Esophagus squamous epithelium (tissue), 4 donors: ENCODE results near the gene P2RX2.

Experiments used
- POLR2A ChIP-seq, 4 donors: fragments of 450-650 bp; IDR thresholded peaks; one replicate each; pipeline ENCODE4 v1.6.1; 2017; ENCODE audit warnings: antibody characterized with exemption in 4 of 4, mild to moderate bottlenecking in 4 of 4, moderate library complexity in 3 of 4
- TF ChIP-seq, protein P1 (sequence below), 6 experiments: fragments of 450-650 bp in 4 of 6; fragments of 200-600 bp in 2 of 6; sonication (generic) in 2 of 6; IDR thresholded peaks; one replicate each; pipeline ENCODE4 v1.5.1; 2016 to 2019; ENCODE audit warnings: antibody characterized with exemption in 6 of 6, mild to moderate bottlenecking in 4 of 6, moderate library complexity in 4 of 6

DNA sequence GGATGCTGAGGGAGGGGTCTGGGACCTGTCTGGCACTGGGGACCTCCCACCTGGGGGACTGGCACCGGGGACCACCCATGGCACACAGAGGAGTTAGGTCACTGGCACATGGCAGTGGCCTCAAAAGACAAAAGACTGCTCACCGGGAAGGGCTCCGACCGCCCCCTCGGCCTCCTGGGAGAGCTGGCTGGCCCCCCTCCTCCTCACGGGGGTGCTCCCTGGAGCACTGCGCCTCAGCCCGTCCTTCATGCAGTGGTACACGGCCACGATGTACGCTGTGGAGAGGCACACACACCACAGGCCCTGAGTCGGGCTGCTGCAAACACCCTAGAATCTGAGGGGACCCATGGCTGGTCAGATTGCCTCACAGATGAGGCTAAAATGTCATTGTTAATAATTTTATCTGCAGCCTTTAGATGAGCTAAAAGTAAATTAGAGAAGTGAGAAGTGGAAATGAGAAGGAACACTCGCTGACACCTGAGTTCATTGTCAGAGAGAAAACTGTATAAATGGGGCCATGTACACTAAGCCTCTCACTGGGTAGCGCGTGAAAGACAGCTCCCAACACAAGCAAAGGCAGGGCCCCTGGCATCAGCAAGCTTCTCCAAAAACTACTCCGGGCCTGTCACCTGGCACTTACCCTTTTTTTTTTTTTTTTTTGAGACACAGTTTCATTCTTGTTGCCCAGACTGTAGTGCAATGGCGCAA is 14.1 kb downstream of the P2RX2 start:
- TF ChIP-seq, protein P1, sequence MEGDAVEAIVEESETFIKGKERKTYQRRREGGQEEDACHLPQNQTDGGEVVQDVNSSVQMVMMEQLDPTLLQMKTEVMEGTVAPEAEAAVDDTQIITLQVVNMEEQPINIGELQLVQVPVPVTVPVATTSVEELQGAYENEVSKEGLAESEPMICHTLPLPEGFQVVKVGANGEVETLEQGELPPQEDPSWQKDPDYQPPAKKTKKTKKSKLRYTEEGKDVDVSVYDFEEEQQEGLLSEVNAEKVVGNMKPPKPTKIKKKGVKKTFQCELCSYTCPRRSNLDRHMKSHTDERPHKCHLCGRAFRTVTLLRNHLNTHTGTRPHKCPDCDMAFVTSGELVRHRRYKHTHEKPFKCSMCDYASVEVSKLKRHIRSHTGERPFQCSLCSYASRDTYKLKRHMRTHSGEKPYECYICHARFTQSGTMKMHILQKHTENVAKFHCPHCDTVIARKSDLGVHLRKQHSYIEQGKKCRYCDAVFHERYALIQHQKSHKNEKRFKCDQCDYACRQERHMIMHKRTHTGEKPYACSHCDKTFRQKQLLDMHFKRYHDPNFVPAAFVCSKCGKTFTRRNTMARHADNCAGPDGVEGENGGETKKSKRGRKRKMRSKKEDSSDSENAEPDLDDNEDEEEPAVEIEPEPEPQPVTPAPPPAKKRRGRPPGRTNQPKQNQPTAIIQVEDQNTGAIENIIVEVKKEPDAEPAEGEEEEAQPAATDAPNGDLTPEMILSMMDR (IDR thresholded peaks at IDR 0.05) = no peak
- no peak for TF ChIP-seq POLR2A (IDR thresholded peaks at IDR 0.05)
